Measurements from ENCODE around the gene REX1BD. TPM values are rescaled to one million over a fixed set of nuclear protein-coding genes. Genes with fewer than 3 reads are reported as not detected.

The REX1BD gene
- total and polyA plus RNA-seq, 2 of the 13 experiments (the other 11 are each of a cell fraction or from before 2014, with no cell fraction given): 7.5 to 25.4 TPM

DNA sequence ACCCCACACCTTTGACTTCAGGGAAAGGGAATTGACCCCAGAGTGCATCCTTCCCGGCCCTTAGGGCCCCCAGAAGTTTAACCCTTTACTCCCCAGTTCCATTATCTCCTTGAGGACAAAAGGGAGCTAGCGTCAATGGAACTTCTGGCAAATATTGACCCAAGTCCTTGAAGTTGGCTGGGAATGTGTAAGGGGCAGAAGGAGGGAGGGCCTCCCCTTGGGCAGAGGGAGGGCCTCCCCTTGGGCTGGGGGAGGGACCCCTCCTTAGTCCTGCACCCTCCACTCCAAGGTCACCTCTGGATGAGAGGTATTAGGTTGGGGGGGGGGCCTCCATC is 21.1 kb downstream of the REX1BD start (continued):
- TF ChIP-seq, protein P1, sequence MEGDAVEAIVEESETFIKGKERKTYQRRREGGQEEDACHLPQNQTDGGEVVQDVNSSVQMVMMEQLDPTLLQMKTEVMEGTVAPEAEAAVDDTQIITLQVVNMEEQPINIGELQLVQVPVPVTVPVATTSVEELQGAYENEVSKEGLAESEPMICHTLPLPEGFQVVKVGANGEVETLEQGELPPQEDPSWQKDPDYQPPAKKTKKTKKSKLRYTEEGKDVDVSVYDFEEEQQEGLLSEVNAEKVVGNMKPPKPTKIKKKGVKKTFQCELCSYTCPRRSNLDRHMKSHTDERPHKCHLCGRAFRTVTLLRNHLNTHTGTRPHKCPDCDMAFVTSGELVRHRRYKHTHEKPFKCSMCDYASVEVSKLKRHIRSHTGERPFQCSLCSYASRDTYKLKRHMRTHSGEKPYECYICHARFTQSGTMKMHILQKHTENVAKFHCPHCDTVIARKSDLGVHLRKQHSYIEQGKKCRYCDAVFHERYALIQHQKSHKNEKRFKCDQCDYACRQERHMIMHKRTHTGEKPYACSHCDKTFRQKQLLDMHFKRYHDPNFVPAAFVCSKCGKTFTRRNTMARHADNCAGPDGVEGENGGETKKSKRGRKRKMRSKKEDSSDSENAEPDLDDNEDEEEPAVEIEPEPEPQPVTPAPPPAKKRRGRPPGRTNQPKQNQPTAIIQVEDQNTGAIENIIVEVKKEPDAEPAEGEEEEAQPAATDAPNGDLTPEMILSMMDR (CRISPR knock-in tag; IDR thresholded peaks at IDR 0.05): no peak
- no peak for TF ChIP-seq ELF3 (CRISPR knock-in tag; IDR thresholded peaks at IDR 0.05)
- TF ChIP-seq LCORL (IDR thresholded peaks at IDR 0.05): no peak
- TF ChIP-seq LCORL (CRISPR knock-in tag; IDR thresholded peaks at IDR 0.05): no peak
- TF ChIP-seq RCOR2 (CRISPR knock-in tag; IDR thresholded peaks at IDR 0.05): no peak
- no peak for TF ChIP-seq TARDBP (CRISPR knock-in tag; IDR thresholded peaks at IDR 0.05)
- TF ChIP-seq SMYD3 (CRISPR knock-in tag; IDR thresholded peaks at IDR 0.05): no peak
- no peak for TF ChIP-seq ZNF737 (CRISPR knock-in tag; IDR thresholded peaks at IDR 0.05; ENCODE audit: borderline replicate concordance)
- no peak for TF ChIP-seq ZNF205 (CRISPR knock-in tag; IDR thresholded peaks at IDR 0.05)
- no peak for TF ChIP-seq TOE1 (CRISPR knock-in tag; IDR thresholded peaks at IDR 0.05)
- TF ChIP-seq KMT2B (CRISPR knock-in tag; IDR thresholded peaks at IDR 0.05): no peak
- TF ChIP-seq ZNF713 (CRISPR knock-in tag; IDR thresholded peaks at IDR 0.05): no peak
- TF ChIP-seq, protein P2, sequence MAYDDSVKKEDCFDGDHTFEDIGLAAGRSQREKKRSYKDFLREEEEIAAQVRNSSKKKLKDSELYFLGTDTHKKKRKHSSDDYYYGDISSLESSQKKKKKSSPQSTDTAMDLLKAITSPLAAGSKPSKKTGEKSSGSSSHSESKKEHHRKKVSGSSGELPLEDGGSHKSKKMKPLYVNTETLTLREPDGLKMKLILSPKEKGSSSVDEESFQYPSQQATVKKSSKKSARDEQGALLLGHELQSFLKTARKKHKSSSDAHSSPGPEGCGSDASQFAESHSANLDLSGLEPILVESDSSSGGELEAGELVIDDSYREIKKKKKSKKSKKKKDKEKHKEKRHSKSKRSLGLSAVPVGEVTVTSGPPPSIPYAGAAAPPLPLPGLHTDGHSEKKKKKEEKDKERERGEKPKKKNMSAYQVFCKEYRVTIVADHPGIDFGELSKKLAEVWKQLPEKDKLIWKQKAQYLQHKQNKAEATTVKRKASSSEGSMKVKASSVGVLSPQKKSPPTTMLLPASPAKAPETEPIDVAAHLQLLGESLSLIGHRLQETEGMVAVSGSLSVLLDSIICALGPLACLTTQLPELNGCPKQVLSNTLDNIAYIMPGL (CRISPR knock-in tag; IDR thresholded peaks at IDR 0.05; ENCODE audit: borderline replicate concordance in 1 of 2, low read depth in 1 of 2): no peak
- no peak for TF ChIP-seq ZNF468 (CRISPR knock-in tag; IDR thresholded peaks at IDR 0.05)
- TF ChIP-seq ZNF20 (CRISPR knock-in tag; IDR thresholded peaks at IDR 0.05): no peak
- TF ChIP-seq ZNF510 (CRISPR knock-in tag; IDR thresholded peaks at IDR 0.05; ENCODE audit: low read depth): no peak
- no peak for TF ChIP-seq ARID2 (CRISPR knock-in tag; IDR thresholded peaks at IDR 0.05; ENCODE audit: borderline replicate concordance)
- TF ChIP-seq ISL2 (CRISPR knock-in tag; IDR thresholded peaks at IDR 0.05): no peak
- no peak for TF ChIP-seq XBP1 (CRISPR knock-in tag; IDR thresholded peaks at IDR 0.05)
- TF ChIP-seq, protein P3, sequence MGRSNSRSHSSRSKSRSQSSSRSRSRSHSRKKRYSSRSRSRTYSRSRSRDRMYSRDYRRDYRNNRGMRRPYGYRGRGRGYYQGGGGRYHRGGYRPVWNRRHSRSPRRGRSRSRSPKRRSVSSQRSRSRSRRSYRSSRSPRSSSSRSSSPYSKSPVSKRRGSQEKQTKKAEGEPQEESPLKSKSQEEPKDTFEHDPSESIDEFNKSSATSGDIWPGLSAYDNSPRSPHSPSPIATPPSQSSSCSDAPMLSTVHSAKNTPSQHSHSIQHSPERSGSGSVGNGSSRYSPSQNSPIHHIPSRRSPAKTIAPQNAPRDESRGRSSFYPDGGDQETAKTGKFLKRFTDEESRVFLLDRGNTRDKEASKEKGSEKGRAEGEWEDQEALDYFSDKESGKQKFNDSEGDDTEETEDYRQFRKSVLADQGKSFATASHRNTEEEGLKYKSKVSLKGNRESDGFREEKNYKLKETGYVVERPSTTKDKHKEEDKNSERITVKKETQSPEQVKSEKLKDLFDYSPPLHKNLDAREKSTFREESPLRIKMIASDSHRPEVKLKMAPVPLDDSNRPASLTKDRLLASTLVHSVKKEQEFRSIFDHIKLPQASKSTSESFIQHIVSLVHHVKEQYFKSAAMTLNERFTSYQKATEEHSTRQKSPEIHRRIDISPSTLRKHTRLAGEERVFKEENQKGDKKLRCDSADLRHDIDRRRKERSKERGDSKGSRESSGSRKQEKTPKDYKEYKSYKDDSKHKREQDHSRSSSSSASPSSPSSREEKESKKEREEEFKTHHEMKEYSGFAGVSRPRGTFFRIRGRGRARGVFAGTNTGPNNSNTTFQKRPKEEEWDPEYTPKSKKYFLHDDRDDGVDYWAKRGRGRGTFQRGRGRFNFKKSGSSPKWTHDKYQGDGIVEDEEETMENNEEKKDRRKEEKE (IDR thresholded peaks at IDR 0.05): no peak
- TF ChIP-seq RARA (CRISPR knock-in tag; IDR thresholded peaks at IDR 0.05): peak; percentile 56
- no peak for TF ChIP-seq SMAD9 (CRISPR knock-in tag; IDR thresholded peaks at IDR 0.05)
- TF ChIP-seq, protein P4, sequence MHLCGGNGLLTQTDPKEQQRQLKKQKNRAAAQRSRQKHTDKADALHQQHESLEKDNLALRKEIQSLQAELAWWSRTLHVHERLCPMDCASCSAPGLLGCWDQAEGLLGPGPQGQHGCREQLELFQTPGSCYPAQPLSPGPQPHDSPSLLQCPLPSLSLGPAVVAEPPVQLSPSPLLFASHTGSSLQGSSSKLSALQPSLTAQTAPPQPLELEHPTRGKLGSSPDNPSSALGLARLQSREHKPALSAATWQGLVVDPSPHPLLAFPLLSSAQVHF (CRISPR knock-in tag; IDR thresholded peaks at IDR 0.05): no peak
- TF ChIP-seq, protein P5, sequence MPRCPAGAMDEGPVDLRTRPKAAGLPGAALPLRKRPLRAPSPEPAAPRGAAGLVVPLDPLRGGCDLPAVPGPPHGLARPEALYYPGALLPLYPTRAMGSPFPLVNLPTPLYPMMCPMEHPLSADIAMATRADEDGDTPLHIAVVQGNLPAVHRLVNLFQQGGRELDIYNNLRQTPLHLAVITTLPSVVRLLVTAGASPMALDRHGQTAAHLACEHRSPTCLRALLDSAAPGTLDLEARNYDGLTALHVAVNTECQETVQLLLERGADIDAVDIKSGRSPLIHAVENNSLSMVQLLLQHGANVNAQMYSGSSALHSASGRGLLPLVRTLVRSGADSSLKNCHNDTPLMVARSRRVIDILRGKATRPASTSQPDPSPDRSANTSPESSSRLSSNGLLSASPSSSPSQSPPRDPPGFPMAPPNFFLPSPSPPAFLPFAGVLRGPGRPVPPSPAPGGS (CRISPR knock-in tag; IDR thresholded peaks at IDR 0.05): no peak
